ENCODE measurements around the gene SPRR5. TPM values are rescaled to one million over a fixed set of nuclear protein-coding genes. Genes with fewer than 3 reads are reported as not detected.

Gene SPRR5
- total and polyA plus RNA-seq, 9 donors = not detected

GRCh38 chr1:152962876-152963415, 15.9 kb downstream of the SPRR5 start:
- H3K36me3 ChIP-seq (ENCODE audit: control insufficient read depth, insufficient read depth, low read length) = no peaks in the 10 kb centered on the region
- no peaks in the 10 kb centered on the region for H3K4me1 ChIP-seq (ENCODE audit: control insufficient read depth, insufficient read depth, low read length)
- H3K27ac ChIP-seq (ENCODE audit: low read length) = no peak overlapping the region
- H3K9me3 ChIP-seq (replicated peaks; ENCODE audit: control insufficient read depth, low read depth, low read length) = no peaks in the 10 kb centered on the region
- no peak overlapping the region for H3K4me3 ChIP-seq (ENCODE audit: low read length)
- WGBS (ENCODE audit: insufficient coverage) = 75% methylated on average over 2 of the region's 2 CpGs
- DNase-seq = no peak
- H3K27me3 ChIP-seq (ENCODE audit: control insufficient read depth, insufficient read depth, low read length) = no peaks in the 10 kb centered on the region

DNA sequence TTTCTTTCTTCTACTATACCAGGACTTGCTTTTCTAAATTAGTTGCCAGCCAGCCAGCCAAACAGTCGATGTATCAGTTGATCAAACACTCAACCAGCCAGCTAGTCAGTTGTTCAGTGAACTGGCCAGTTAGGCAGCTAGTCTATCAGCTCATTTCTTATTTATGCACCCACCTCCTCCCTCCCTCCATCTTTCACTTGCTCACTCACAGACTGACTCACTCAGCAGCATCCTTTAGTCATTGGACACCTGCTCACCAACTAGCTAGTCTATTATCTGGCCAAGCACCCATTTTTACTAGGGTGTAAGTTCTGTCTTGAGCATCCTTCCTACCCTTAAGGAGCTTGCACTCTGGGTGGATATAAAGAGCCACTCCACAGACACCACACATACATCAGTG, 17.5 kb downstream of the SPRR5 start:
- H3K27ac ChIP-seq (ENCODE audit: low read length) = no peak overlapping the region
- WGBS (ENCODE audit: insufficient coverage) = 77% methylated on average over 1 of the region's 1 CpG
- no peak overlapping the region for H3K4me3 ChIP-seq (ENCODE audit: low read length)
- DNase-seq = no peak
- H3K4me1 ChIP-seq (ENCODE audit: control insufficient read depth, insufficient read depth, low read length) = no peaks in the 10 kb centered on the region
- H3K9me3 ChIP-seq (replicated peaks; ENCODE audit: control insufficient read depth, low read depth, low read length) = no peaks in the 10 kb centered on the region
- H3K36me3 ChIP-seq (ENCODE audit: control insufficient read depth, insufficient read depth, low read length) = no peaks in the 10 kb centered on the region
- no peaks in the 10 kb centered on the region for H3K27me3 ChIP-seq (ENCODE audit: control insufficient read depth, insufficient read depth, low read length)

GRCh38 chr1:152965853-152966252, 18.8 kb downstream of the SPRR5 start:
- H3K36me3 ChIP-seq (ENCODE audit: control insufficient read depth, insufficient read depth, low read length) = no peaks in the 10 kb centered on the region
- no peaks in the 10 kb centered on the region for H3K4me1 ChIP-seq (ENCODE audit: control insufficient read depth, insufficient read depth, low read length)
- no peak for DNase-seq
- H3K9me3 ChIP-seq (replicated peaks; ENCODE audit: control insufficient read depth, low read depth, low read length) = no peaks in the 10 kb centered on the region
- WGBS (ENCODE audit: insufficient coverage) = 67% methylated on average over 2 of the region's 4 CpGs
- no peaks in the 10 kb centered on the region for H3K27me3 ChIP-seq (ENCODE audit: control insufficient read depth, insufficient read depth, low read length)
- no peak overlapping the region for H3K4me3 ChIP-seq (ENCODE audit: low read length)
- H3K27ac ChIP-seq (ENCODE audit: low read length) = no peak overlapping the region

- no peaks in the 10 kb centered on the region for H3K27me3 ChIP-seq (ENCODE audit: control insufficient read depth, insufficient read depth, low read length)
- no peak overlapping the region for H3K4me3 ChIP-seq (ENCODE audit: low read length)
- H3K36me3 ChIP-seq (ENCODE audit: control insufficient read depth, insufficient read depth, low read length) = no peaks in the 10 kb centered on the region
- DNase-seq = no peak
- H3K27ac ChIP-seq (ENCODE audit: low read length) = no peak overlapping the region
- no peaks in the 10 kb centered on the region for H3K4me1 ChIP-seq (ENCODE audit: control insufficient read depth, insufficient read depth, low read length)
- H3K9me3 ChIP-seq (replicated peaks; ENCODE audit: control insufficient read depth, low read depth, low read length) = no peaks in the 10 kb centered on the region
- 75% methylated on average over 3 of the region's 7 CpGs for WGBS (ENCODE audit: insufficient coverage)
Measured at GRCh38 chr1:152967201-152967600, 20.2 kb downstream of the SPRR5 start.

- Histone ChIP-seq H3K27me3 (ENCODE audit: control insufficient read depth, insufficient read depth, low read length) (no peaks in the 10 kb centered on the region), H3K36me3 (ENCODE audit: control insufficient read depth, insufficient read depth, low read length) (no peaks in the 10 kb centered on the region), H3K27ac (ENCODE audit: low read length) (no peak overlapping the region), H3K9me3 (replicated peaks; ENCODE audit: control insufficient read depth, low read depth, low read length) (no peaks in the 10 kb centered on the region), H3K4me1 (ENCODE audit: control insufficient read depth, insufficient read depth, low read length) (no peaks in the 10 kb centered on the region), H3K4me3 (ENCODE audit: low read length) (no peak overlapping the region)
- 33% methylated on average over 1 of the region's 2 CpGs for WGBS (ENCODE audit: insufficient coverage)
- no peak for DNase-seq
Measured at GRCh38 chr1:152968248-152968647, 21.2 kb downstream of the SPRR5 start.

DNA sequence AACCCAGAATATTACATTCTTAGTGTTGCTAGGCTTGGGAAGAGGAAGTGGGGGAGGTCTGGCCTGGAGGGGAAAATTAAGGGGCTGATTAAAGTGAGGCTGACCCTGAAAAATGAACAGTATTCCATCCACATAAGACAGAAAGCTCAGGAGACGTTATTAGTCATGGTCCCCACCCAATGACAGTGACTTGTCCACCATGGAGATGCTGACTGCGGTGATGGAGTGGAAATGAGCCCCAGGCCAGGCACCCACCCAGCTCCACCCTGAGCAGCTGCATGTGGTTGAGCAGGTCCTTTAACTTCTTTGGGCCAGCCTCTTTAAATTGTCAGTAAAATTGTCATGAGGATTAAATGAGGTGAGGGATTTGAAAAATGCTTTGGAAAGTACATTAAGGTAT, 22.0 kb downstream of the SPRR5 start:
- DNase-seq = no peak
- WGBS (ENCODE audit: insufficient coverage) = 67% methylated on average over 1 of the region's 2 CpGs
- H3K4me3 ChIP-seq (ENCODE audit: low read length) = no peak overlapping the region

DNA sequence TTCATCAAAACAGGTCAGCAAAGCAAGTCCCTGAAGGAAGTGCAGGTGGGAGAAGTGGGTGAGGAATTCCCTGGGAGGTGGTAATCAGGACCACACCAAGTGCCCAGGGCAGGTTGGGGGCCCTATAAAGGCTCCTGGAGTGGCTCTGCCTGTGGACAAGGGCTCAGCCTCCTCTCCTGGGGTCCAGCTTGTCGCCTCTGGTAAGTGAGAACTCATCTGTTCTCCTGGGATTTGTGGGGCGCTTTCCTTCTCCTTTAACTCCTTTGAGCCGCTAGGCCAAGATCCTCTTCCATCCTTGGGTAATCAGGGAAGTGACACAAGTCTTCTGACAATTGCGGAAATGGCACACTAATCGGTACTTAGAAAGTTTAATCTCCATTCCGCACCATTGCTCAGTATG, 23.5 kb downstream of the SPRR5 start, which contains the start of gene SPRR4:
TSS of gene SPRR4 (plus strand) at position 154 of the 400 bp plus-strand sequence. CDS start 1,243 bp downstream, outside the sequence.
- no peak within 1 kb of the TSS for H3K4me3 ChIP-seq (ENCODE audit: low read length)
- H3K4me1 ChIP-seq (ENCODE audit: control insufficient read depth, insufficient read depth, low read length) = no peaks in the 10 kb centered on the region
- 80% methylated on average over 1 of the region's 6 CpGs for WGBS (ENCODE audit: insufficient coverage)
- no peaks in the 10 kb centered on the region for H3K27me3 ChIP-seq (ENCODE audit: control insufficient read depth, insufficient read depth, low read length)
- H3K9me3 ChIP-seq (replicated peaks; ENCODE audit: control insufficient read depth, low read depth, low read length) = no peaks in the 10 kb centered on the region
- no peak for DNase-seq
- no peaks in the 10 kb centered on the region for H3K36me3 ChIP-seq (ENCODE audit: control insufficient read depth, insufficient read depth, low read length)
- H3K27ac ChIP-seq (ENCODE audit: low read length) = no peak within 1 kb of the TSS

More for the DNA sequence above, 22.0 kb downstream of the SPRR5 start:
- H3K27ac ChIP-seq (ENCODE audit: low read length) = no peak overlapping the region
- no peaks in the 10 kb centered on the region for H3K27me3 ChIP-seq (ENCODE audit: control insufficient read depth, insufficient read depth, low read length)
- H3K36me3 ChIP-seq (ENCODE audit: control insufficient read depth, insufficient read depth, low read length) = no peaks in the 10 kb centered on the region
- H3K9me3 ChIP-seq (replicated peaks; ENCODE audit: control insufficient read depth, low read depth, low read length) = no peaks in the 10 kb centered on the region
- no peaks in the 10 kb centered on the region for H3K4me1 ChIP-seq (ENCODE audit: control insufficient read depth, insufficient read depth, low read length)

- Histone ChIP-seq H3K27ac (ENCODE audit: low read length) (no peak overlapping the region), H3K27me3 (ENCODE audit: control insufficient read depth, insufficient read depth, low read length) (no peaks in the 10 kb centered on the region), H3K4me3 (ENCODE audit: low read length) (no peak overlapping the region), H3K4me1 (ENCODE audit: control insufficient read depth, insufficient read depth, low read length) (no peaks in the 10 kb centered on the region), H3K36me3 (ENCODE audit: control insufficient read depth, insufficient read depth, low read length) (no peaks in the 10 kb centered on the region), H3K9me3 (replicated peaks; ENCODE audit: control insufficient read depth, low read depth, low read length) (no peaks in the 10 kb centered on the region)
- no peak for DNase-seq
- WGBS (ENCODE audit: insufficient coverage) = no CpG with 5 or more reads among the region's 4 CpGs
Measured at GRCh38 chr1:152972196-152972886, 25.3 kb downstream of the SPRR5 start.

DNA sequence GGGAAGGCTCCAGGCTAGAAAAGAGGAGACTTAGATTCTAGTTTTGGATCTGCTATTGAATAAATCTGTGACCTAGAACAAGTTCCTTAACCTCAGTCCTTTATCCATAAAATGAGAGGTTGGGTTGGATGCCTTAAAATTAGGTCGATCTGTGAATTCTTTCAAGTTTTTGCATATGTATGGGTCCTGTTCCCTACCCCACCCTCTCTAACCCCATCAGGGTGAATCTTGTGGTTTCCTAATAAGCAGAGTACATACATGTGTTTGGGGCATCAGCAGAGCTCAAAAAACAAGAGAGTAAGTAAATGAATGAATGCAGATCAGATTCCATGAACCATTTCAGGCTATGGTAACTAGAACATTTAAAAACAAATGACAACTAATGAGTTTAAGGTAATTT, 29.7 kb downstream of the SPRR5 start:
- Histone ChIP-seq H3K27ac (ENCODE audit: low read length) (no peak overlapping the region), H3K4me1 (ENCODE audit: control insufficient read depth, insufficient read depth, low read length) (no peaks in the 10 kb centered on the region), H3K36me3 (ENCODE audit: control insufficient read depth, insufficient read depth, low read length) (no peaks in the 10 kb centered on the region), H3K9me3 (replicated peaks; ENCODE audit: control insufficient read depth, low read depth, low read length) (no peaks in the 10 kb centered on the region), H3K4me3 (ENCODE audit: low read length) (no peak overlapping the region), H3K27me3 (ENCODE audit: control insufficient read depth, insufficient read depth, low read length) (no peaks in the 10 kb centered on the region)
- WGBS (ENCODE audit: insufficient coverage) = no CpG with 5 or more reads among the region's 1 CpG
- DNase-seq = no peak

DNA sequence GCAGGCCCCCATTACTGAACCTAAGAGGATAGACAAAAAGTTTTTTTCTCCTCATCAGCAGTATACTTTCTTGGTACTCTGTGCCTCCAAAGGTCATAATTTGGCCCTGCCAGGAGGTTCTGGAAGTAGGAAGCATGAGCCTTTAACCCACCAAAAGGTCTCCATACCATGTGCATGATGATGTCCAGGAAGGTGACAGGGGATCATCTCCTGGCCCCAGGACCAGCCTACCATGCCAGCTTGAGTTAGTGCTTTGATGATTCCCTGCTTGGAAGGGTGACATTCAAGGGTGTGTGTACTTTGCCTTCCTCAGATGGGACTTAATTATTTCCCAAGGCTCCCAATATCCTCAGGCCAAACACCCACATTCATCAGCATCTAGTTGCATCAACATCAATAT, 30.6 kb downstream of the SPRR5 start:
- Histone ChIP-seq H3K9me3 (replicated peaks; ENCODE audit: control insufficient read depth, low read depth, low read length) (no peaks in the 10 kb centered on the region), H3K27me3 (ENCODE audit: control insufficient read depth, insufficient read depth, low read length) (no peaks in the 10 kb centered on the region), H3K27ac (ENCODE audit: low read length) (no peak overlapping the region), H3K4me1 (ENCODE audit: control insufficient read depth, insufficient read depth, low read length) (no peaks in the 10 kb centered on the region), H3K4me3 (ENCODE audit: low read length) (no peak overlapping the region), H3K36me3 (ENCODE audit: control insufficient read depth, insufficient read depth, low read length) (no peaks in the 10 kb centered on the region)
- DNase-seq = no peak

Data from muscle of leg (tissue), 11 donors.